OCI-LY7 (cell line): ENCODE data around the gene GRAMD1B.

Experiments
- CTCF ChIP-seq: fragments of 200-600 bp; sonication (generic); conservative IDR thresholded peaks from 2 replicates; pipeline ENCODE4 v1.5.1; 2014; ENCODE audit warnings: mild to moderate bottlenecking, antibody characterized with exemption, low read length, moderate library complexity, mixed read lengths
- EZH2phosphoT487 ChIP-seq: fragments of 200-600 bp; sonication (generic); IDR thresholded peaks from 2 replicates; pipeline ENCODE4 v1.6.1; 2018; ENCODE audit warnings: low read depth, borderline replicate concordance, mild to moderate bottlenecking, mixed run types, antibody characterized with exemption, low read length, moderate library complexity, mixed read lengths

DNA sequence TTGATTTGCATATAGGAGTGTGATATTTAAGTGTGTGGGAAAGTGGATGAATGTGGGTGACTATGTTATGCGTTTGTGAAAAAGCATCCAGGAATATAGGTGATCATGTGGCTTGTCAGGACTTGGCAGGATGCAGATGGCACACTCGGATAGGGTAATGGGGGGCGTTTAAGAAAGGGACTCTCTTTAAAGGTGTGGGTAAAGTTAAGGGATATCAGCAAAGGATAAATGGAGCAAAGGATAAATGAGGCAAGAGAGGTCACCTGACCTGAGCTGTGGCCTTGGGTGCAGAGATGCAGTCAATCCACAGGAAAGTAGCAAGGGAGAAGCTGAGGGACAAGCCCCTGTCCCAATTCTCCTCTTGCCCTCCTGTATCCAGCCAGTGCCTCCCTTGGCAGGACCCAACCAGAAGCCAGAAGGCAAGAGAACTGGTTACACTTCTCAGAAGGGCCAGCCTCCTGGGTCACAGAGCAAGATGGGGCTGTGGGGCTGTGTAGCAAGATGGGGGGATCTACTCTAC is 47.5 kb upstream of the GRAMD1B start:
- no peak for TF ChIP-seq CTCF
- no peak for TF ChIP-seq EZH2phosphoT487
